Upper lobe of right lung (tissue), 1 donor: ENCODE data around the gene RUSF1. TPM values are rescaled to one million over a fixed set of nuclear protein-coding genes. Genes with fewer than 3 reads are reported as not detected.
"Not testable (repeated sequence)": the region's sequence is repeated elsewhere in the genome, so short reads cannot be mapped to it uniquely, and the experiment has no call there.

Experiments
- ATAC-seq: fragments of 200-7000 bp; cut with Tn5 transposase; one replicate; pipeline ENCODE4 v1.9.1; 2020; ENCODE audit warnings: mild to moderate bottlenecking, moderate library complexity
- DNase-seq: peaks from one replicate; pipeline ENCODE4 v3.0.0-alpha.2; 2020
- H3K27ac ChIP-seq: fragments of 200-600 bp; one replicate; pipeline ENCODE4 v1.8.0; 2022
- H3K27me3 ChIP-seq: fragments of 200-600 bp; one replicate; pipeline ENCODE4 v1.8.0; 2022; ENCODE audit warnings: mild to moderate bottlenecking
- H3K36me3 ChIP-seq: fragments of 200-600 bp; one replicate; pipeline ENCODE4 v1.8.0; 2022
- H3K4me1 ChIP-seq: fragments of 200-600 bp; one replicate; pipeline ENCODE4 v1.8.0; 2022
- H3K4me3 ChIP-seq: fragments of 200-600 bp; one replicate; pipeline ENCODE4 v1.8.0; 2022; ENCODE audit warnings: mild to moderate bottlenecking
- H3K9me3 ChIP-seq: fragments of 200-600 bp; one replicate; pipeline ENCODE4 v1.8.0; 2022
- CTCF ChIP-seq: fragments of 200-600 bp; IDR thresholded peaks from one replicate; pipeline ENCODE4 v1.8.0; 2022; ENCODE audit warnings: antibody characterized with exemption
- intact Hi-C: fragments of 100-400 bp; cut with DNase I; formaldehyde crosslinking; loops from one replicate; pipeline ENCODE4 v1.11.0; 2022
- total RNA-seq: library from RNA; stranded (reverse); fragmentation: NEBNext Ultra II Directional; extraction: Animal tissue kit (Norgen Biotek cat#: 25700); gene quantifications from one replicate; pipeline ENCODE4 v1.2.1, GENCODE V29; 2021
- donor health status: DM: no; HTN: yes; CAD: no; lungs with severe emphysema.

The RUSF1 gene
- total RNA-seq, 1 donor from 2014 or later = 62.8 TPM

- H3K36me3 ChIP-seq = no peaks in the 10 kb centered on the region
- ATAC-seq (peak; percentile 76), DNase-seq (peak; percentile 70)
- intact Hi-C loops = no loop called here
- no peak for TF ChIP-seq CTCF
- peaks cover 6% of the 10 kb centered on the region for H3K27me3 ChIP-seq
- H3K9me3 ChIP-seq = no peaks in the 10 kb centered on the region
- no peaks in the 10 kb centered on the region for H3K4me1 ChIP-seq
- H3K4me3 ChIP-seq = peak overlapping the region; percentile 40
- H3K27ac ChIP-seq = no peak overlapping the region
Observed at GRCh38 chr16:31529108-31529936, 21.1 kb upstream of the RUSF1 start.

GRCh38 chr16:31528523-31529107, 20.4 kb upstream of the RUSF1 start:
- Histone ChIP-seq H3K4me1 (no peaks in the 10 kb centered on the region), H3K9me3 (no peaks in the 10 kb centered on the region), H3K36me3 (no peaks in the 10 kb centered on the region), H3K27ac (no peak overlapping the region), H3K27me3 (peaks cover 6% of the 10 kb centered on the region), H3K4me3 (peak overlapping the region; percentile 40)
- DNase-seq = no peak
- intact Hi-C loops = no loop called here
- peak; percentile 13 for ATAC-seq
- no peak for TF ChIP-seq CTCF

GRCh38 chr16:31527734-31528274, 19.6 kb upstream of the RUSF1 start, which contains the start of gene AHSP:
TSS of gene AHSP (plus strand) at chr16:31527900. CDS start at chr16:31528140, 240 bp downstream.
- DNase-seq (no peak), ATAC-seq (no peak)
- Histone ChIP-seq H3K27ac (no peak within 1 kb of the TSS), H3K4me1 (no peaks in the 10 kb centered on the region), H3K27me3 (peaks cover 6% of the 10 kb centered on the region), H3K9me3 (no peaks in the 10 kb centered on the region), H3K4me3 (peak within 1 kb of the TSS; percentile 40), H3K36me3 (no peaks in the 10 kb centered on the region)
- intact Hi-C loops = no loop called here
- TF ChIP-seq CTCF = no peak

- intact Hi-C loops = no loop called here
- no peak overlapping the region for H3K4me3 ChIP-seq
- no peak for TF ChIP-seq CTCF
Observed at GRCh38 chr16:31525113-31525512, 16.9 kb upstream of the RUSF1 start.

GRCh38 chr16:31523768-31524167, 15.6 kb upstream of the RUSF1 start:
- DNase-seq, H3K4me3 ChIP-seq, H3K27ac ChIP-seq, H3K36me3 ChIP-seq, H3K9me3 ChIP-seq, H3K4me1 ChIP-seq, H3K27me3 ChIP-seq, intact Hi-C loops, ATAC-seq: not testable (repeated sequence)

More at GRCh38 chr16:31525113-31525512, 16.9 kb upstream of the RUSF1 start:
- DNase-seq (no peak), ATAC-seq (no peak)
- Histone ChIP-seq H3K4me1 (no peaks in the 10 kb centered on the region), H3K27ac (no peak overlapping the region), H3K9me3 (no peaks in the 10 kb centered on the region), H3K36me3 (no peaks in the 10 kb centered on the region), H3K27me3 (peaks cover 6% of the 10 kb centered on the region)

GRCh38 chr16:31522071-31522470, 13.9 kb upstream of the RUSF1 start:
- Histone ChIP-seq H3K4me3 (no peak overlapping the region), H3K36me3 (no peaks in the 10 kb centered on the region), H3K9me3 (no peaks in the 10 kb centered on the region), H3K27ac (no peak overlapping the region), H3K4me1 (no peaks in the 10 kb centered on the region), H3K27me3 (no peaks in the 10 kb centered on the region)
- no peak for TF ChIP-seq CTCF
- intact Hi-C loops = no loop called here
- DNase-seq (no peak), ATAC-seq (no peak)
